COLO668 (cell line): ENCODE measurements around the gene LMAN1.

Experiments
- DNase-seq: peaks from one replicate; lab custom pipeline; 2025; ENCODE audit not compliant: unreplicated experiment; lab: John Stamatoyannopoulos, UW

Gene LMAN1

DNA sequence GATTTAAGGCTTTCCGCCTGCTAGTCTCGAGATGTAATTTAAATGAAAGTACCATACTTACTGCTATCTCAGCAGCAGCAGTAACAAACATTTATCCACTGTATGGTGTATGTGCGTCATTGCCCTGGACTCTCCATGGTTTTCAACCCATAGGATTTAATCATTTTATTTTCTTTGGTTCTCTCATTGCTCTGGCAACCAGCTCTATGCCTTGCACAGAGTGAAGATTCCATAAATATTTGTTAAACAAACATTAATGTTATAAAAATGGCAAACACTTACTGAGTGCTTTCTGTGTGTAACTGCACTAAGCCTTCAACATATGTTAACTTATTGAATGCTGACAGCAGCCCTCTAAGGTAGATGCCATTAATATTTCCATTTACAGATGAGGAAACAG, 1.3 kb upstream of the LMAN1 start:
- DNase-seq: no peak

DNA sequence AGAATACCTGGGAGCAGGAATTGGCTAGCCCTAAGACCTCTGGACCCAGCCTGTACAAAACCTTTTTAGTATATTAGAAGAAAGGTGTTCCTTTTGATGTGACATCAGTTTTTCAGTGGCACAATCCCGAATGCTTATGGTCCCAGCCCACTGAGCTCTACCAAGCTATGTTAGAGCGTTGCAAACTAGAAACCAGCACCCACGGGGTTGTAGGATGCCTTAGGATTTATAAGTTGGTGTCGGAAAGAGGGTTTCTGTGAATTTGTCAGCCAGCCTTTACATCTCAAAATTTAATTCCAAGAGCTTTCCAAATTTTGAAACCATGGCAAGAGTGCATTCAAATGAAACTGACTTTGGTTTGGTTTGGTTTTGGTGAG, 499 bp upstream of the LMAN1 start:
- DNase-seq: no peak

DNA sequence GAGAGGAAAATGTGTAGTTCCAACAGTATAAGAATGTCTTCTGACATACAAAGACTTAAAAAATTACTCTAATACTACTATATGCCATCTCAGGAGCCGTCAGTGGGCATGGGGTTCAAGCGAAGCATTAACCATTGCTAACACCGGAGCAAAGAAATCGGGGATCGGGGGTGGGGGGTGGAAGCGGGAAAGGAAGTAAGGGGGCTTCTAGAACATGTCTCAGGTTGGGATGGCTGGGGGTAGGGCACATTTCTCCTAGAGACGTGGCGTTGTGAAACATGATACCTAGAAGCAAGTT, 702 bp downstream of the LMAN1 start:
- DNase-seq: no peak

DNA sequence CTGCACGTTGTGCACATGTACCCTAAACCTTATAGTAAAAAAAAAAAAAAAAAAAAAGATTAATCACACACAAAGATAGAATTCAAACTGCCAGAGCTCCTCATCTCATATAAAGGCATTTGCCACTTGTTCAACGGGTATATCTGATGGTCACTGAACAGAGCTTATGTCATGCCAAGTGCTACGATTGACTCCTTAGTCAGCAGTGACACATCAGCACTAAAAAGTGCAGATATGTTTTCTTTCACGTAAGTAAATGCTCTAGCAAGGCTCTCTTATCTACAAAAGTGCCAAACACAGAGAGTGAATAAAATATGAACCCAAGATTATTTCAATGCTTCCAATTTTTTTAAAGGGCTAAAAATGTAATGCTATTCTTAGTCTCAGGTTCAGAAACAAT, 1.1 kb downstream of the LMAN1 start:
- DNase-seq: no peak

DNA sequence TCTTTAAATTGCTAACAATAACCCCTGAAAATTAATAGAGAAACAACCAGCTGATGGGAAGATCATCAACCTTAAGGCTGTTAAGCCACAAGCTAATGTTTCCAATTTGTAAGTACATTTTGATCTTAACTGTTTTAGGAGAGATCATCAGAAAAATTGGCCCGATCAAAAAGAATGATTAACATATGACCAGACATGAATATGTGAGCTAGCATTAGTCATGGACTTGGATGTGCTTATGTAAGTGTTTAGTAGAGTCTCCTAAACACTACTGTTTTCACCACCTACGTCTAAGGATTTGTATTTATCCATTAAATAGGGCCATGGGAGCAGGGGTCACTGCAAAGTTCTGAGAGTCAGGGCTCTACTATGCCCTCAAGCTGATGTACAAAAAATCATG, 4.3 kb downstream of the LMAN1 start:
- DNase-seq: no peak

DNA sequence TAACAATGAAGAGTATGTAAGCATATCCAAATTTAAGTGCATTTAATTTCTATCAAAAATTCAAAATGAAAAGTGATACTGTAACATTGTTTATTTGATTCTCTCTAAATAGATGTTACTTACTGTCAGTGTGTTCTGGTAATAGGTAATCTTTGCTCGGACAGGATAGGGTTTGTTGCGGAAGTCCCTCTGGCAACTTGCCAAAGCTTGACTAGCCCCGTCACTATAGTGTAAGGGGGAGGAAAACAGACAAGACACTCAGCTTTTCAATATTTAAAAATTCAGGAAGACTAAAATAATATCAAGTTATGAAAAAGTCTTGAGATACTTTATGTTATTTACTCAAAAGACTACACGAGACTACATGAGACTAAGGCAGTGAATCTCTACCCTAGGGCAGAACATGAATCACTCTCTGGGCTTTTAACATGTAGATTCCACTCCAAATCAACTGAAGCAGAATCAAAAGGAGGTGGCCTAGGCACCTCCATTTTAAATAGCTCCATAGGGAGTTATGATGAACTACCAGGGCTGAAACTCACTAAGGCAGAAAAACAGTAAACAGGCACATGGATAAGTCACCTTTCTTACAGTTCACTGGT, 5.9 kb downstream of the LMAN1 start:
- DNase-seq: peak; percentile 30

DNA sequence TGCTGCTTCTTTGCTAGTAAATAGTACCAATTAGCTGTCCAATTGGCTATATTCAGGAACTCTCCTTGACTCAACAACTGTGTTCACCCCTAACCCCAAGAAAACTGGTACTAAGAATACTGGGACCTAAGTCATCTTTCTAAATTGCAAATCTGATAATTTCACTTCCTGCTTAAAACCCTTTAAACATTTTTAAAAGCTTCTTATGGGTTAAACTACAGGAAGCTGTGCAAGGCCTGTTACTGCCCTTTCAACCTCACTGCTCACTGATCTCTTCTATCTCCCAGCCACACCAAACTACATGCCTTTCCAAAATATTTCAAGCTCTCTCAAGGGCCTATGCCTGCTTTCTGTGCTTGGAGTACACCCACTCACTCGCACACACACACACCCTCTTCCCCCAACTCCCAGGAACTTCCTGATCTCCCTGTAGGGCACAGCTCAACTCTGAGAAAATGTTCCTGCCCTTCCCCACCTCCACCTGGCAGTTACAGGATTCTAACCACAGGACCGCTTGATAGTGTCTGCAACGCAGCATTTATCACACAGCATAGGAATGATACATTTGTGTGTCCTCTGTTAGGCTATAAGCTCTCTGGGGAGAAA, 6.7 kb downstream of the LMAN1 start:
- DNase-seq: no peak

DNA sequence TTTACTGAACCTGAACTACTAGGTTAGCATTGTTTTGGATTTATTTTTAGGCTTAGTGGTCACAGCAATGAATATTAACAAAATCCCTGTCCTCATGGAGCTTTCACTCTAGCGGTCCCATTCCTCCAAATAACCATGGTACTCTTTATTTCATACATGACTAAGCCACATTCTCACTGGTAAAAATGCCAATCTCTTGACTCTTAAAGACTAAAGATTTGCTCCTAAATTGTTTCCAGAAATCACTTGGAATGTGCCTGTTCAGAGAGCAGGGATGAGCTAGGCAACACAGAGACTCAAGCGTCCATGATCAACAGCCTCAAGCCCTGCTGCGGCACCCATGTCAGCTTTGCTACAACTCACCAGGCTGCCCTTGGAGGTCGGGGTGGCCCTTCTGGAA, 13.5 kb downstream of the LMAN1 start:
- DNase-seq: no peak

DNA sequence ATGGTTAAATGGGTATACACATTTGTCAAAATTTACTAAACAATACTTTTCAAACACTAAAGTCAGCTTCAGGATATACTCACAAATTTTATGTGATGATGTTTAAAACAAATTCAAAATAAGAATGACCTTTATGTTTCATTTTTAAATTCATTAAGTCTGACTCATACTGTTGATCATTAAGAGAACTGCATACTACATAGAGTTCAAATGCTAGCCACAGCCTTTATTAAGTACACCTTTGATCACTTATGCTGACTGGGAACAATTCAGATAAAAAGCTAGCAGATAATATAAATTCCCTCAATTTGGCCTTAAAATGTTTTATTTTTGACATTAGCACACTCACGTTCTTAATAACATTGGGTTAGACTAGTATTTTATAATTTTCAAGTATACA, 14.1 kb downstream of the LMAN1 start:
- no peak for DNase-seq

DNA sequence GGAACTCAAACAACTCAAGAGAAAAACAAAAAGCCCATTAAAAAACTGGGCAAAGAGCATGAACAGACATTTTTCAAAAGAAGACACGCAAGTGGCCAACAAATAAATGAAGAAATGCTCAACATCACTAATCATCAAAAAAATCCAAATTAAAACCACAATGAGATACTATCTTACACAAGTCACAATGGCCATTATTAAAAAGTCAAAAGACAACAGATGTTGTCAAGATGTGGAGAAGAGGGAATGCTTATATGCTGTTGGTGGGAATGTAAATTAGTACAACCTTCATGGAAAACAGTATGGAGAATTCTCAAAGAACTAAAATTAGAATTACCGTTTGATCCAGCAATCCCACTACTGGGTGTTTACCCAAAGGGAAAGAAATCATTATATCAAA, 15.1 kb downstream of the LMAN1 start:
- no peak for DNase-seq

DNA sequence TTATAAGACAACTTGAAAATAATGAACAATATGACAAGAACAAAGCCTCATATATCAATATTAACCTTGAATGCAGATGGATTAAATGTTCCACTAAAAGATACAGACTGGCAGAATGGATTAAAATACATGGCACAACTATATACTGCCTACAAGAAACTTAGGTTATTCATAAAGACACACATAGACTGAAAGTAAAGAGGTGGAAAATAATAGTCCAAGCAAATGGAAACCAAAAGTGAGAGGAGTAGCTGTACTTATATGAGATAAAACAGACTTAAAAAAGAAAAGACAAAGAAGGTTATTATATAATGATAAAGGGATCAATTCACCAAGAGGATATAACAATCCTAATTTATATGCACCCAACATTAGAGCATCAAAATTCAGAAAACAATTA, 18.2 kb downstream of the LMAN1 start:
- no peak for DNase-seq

DNA sequence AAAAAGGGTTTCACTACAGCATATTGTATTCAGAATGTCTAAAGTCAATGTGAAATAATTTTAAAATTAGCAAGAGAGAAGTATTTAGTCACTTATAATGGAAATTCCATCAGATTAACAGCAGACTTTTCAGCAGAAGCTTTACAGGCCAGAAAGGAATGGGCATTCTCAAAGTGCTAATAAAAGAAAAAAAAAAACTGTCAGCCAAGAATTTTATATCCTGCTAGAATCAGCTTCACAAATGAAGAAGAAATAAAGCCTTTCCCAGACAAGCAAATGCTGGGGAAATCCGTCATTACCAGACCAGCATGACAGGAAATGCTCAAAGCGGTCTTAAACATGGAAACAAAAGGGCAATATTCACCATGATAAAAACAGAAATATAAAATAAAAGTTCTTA, 18.8 kb downstream of the LMAN1 start:
- no peak for DNase-seq

DNA sequence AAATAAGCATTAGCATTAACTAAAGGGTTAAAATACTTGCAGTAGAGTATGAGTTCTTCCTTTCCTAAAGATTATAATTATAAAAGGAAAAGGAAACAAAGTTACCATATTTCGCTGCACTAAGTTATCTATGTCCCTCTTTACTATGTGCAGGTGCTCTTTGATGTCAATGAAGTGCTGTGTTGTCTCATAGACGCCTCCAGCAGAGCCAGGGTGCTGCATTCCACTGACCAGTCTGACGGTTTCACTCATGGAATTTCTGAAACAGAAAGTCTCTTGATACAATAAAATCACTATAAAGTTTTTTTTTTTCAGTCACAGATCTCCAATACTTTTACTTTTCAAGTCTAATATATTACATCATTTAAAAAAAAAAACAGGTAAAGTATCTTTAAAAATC, 26.1 kb downstream of the LMAN1 start:
- DNase-seq: no peak

DNA sequence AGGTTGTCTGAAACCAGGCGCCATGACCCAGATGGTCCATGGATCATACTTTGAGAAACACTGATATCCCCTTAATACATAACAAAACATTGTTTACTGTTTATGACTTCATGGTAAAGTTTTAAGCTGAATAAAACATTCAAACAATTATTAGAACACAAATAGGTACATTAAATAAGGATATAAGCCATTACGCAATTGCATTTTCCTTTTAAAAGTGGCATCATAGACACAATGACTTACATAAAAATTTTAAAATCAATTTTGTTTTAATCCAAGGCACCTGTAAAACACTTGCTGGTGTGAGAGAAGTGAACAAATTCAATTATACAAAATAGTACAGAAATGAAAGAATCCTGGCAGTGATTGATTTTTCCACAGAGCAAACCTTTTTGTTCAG, 30.4 kb downstream of the LMAN1 start:
- DNase-seq: no peak

DNA sequence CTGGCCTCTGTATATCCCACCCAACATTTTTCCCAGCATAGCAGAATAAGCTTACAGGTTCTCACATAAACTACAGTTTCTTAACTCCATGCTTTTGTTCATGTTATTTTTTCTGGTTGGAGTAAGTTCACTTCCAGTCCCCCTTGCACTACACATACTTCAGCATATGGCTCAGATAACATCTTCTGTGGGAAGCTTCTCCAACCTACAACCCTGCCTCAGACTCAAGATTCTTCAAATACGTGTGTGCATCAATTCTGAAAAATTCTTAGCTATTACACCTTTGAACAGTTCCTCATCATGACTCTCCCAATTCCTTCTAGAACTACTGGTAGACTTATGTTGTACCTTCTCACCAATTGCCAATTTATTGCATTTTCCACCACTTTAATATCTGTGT, 33.1 kb downstream of the LMAN1 start:
- DNase-seq: no peak

DNA sequence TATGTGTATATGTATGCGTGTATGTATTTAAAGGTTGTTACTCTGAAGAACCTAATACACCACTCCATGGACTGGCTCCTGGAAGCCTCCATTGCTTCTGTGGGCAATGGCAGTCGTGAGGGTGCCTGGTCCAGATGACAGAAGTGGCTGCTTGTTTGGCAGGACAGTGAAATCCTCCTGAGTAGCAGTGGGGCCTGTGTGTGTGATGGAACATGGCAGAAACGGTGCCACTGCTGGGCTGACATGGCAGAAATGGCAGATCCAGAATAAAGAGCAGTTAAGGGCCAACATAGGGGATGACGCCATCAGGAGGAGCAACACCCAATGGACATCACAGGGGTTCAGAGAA, 34.5 kb downstream of the LMAN1 start:
- no peak for DNase-seq

DNA sequence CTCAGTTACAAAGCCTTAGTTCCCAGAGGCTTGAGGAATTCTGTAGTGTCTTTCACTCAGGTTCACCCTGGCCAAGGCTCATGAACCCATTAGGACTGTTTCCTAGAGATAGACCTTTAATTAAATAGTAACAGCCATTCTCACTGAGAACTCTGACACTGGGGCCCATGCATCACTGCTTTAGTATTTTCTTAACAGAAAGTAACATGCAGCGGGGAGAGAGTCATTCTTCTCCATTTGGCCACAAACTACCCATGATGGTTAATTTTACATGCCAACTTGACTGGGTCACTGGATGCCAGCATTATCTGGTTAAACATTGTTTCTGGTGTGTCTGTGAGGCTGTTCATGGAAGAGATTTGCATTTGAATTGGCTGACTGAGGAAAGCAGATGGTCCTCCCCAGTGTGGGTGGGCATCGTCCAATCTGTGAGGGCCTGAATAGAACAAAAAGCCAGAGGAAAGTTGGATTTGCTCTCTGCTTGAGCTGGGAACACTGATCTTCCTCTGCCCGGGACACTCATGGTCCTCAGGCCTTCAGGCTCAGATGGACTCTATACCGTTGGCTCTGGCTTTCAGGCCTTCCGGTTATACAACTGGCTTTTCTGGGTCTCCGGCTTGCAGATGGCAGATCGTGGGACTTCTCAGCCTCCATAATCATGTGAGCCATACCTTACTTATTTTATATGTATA, 35.0 kb downstream of the LMAN1 start:
- no peak for DNase-seq

DNA sequence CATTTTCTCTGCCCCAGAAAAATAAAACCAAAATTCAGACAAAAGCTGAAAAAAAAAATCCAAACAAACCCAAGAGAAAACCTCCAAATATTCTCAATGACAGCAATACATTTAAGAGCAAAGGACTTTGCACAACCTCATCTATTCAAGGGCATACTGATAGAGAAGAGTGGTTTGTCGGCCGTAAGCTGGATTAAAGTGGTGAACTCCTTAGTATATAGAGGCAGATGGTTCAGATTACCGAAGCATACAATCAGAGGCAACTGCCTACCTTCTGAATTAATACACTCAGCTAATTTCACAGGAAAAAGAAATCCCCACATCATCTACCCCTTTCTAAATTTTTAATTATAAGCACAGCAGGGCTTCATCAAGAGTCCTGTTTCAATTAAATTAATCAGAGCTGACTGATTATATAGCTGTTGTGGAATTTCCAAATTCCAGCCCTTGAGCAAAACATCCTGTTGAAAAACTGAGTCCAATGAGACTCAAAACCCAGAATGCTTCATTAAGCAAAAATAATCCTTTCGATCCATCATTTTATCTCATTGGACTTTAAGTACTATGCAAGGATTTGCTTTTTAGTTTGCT, 40.5 kb downstream of the LMAN1 start, which contains the start of gene CPLX4:
Gene CPLX4, minus strand, starts transcription at position 190 of the 591 bp plus-strand sequence. Its CDS starts 187 bp downstream, at position 3.
- DNase-seq: no peak

DNA sequence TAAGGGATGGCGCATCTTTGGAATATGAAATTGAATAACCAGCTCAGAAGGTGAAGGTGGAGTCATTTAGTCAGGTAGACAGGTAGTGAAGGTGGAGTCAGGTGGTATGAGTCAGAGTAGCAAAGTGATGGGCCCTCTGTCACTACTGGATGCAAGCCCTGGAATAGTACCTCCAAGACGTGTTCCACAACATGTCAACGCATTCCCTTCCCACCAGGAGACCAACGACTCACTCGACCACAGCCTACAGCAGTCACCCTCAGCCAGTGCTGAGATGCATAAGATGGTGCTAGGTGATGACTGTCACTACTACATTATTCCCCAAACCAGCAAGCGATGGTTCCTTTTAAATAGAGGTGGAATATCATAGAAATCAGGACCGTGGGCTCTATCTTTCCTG, 47.4 kb downstream of the LMAN1 start:
- no peak for DNase-seq

DNA sequence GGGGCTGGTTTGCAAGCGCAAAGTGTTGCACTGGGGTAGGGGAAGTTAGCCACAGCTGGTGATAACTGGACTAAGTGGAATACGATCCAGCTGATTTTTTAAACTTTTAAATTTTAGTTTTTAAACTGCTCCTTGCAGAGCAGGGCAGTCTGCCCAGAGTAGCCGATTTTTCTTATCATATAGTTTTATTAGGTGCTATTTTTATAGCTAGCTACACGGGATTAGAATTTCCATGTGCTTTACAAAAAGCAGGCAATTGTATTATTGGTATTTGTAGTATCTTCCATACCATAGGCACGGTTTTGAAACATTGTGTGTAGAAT, 50.2 kb downstream of the LMAN1 start:
- no peak for DNase-seq

DNA sequence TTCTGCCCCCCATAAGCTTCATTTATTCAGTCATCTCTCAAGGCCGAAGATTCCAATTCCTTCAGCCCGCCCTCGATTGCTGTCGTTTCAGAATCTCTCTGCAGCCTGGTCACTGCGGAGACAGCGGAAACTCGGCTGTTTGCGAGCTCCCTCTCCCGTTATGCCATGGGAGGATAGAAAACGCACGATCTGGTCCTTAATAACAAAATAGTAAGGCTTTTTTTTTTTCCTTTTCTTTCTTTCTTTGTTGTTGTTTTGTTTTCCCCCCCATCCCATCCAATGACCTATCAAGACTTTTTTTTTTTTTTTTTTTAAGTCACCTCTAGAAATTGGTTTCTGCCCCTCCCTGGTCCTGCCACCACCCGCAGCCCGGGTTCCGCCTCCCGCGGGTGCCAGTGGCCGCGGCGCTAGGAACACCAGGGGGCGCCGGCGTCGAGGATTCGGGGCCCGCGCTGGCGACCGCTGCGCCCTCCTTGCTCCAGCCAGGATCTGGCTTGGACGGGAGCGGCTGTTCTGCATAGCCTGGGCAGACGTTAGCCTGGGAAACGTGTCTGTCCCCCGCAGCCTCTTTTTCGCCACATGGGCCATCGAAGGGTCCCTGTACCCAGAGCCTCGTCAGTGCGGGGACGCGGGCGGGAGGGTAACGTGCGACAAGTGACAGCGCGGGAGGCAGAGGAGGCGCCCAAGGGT, 50.7 kb downstream of the LMAN1 start:
- DNase-seq: peak; percentile 90

DNA sequence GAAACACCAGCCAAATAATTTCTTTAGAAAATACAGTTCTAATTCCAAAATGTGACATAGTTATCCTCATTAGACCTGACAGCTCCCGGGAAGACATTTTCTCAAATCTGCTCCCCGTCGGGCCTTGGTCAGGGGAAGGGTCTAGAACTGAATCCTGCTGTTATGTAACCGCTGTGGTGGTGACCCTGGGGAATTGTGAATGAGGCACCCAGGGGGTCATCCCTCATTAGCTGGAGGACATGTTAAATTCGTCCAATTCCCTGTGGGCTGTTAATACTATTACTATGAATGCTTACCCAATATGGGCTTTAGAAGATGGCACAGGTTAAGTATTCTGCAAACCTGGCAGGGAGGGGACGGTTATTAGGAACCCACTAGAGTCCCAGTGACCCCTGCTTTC, 52.4 kb downstream of the LMAN1 start:
- no peak for DNase-seq
